Suppressor macrophage treated with lipopolysaccharide for 1 hour (primary cell): Measurements from ENCODE around the gene UPK1A.

Experiments used
- DNase-seq, 3 donors: peaks; one replicate each; pipeline ENCODE4 v3.0.0-alpha.2; 2020 to 2022

Gene UPK1A

GRCh38 chr19:35666251-35666913, at the start of gene UPK1A:
TSS of gene UPK1A (plus strand) at chr19:35666517. CDS start at chr19:35666813, 296 bp downstream.
- DNase-seq: no peak

GRCh38 chr19:35618857-35619256, 47.5 kb upstream of the UPK1A start:
- no peak for DNase-seq

GRCh38 chr19:35619290-35619923, 46.9 kb upstream of the UPK1A start:
- DNase-seq: no peak

GRCh38 chr19:35620001-35620400, 46.3 kb upstream of the UPK1A start:
- DNase-seq: no peak

- no peak for DNase-seq
Measured at GRCh38 chr19:35621708-35622107, 44.6 kb upstream of the UPK1A start.

- DNase-seq: no peak
Measured at GRCh38 chr19:35622750-35623149, 43.6 kb upstream of the UPK1A start.

GRCh38 chr19:35623327-35624010, 42.8 kb upstream of the UPK1A start:
- DNase-seq: no peak

- no peak for DNase-seq
Measured at GRCh38 chr19:35628264-35628564, 38.1 kb upstream of the UPK1A start.

GRCh38 chr19:35628565-35629331, 37.6 kb upstream of the UPK1A start, which contains the start of gene RBM42:
TSS of gene RBM42 (plus strand) at chr19:35629036. CDS start at chr19:35629154, 118 bp downstream.
- DNase-seq: peak; percentile 97 to 99 (median 98)

GRCh38 chr19:35629332-35629633, 37.0 kb upstream of the UPK1A start:
- DNase-seq: no peak

- no peak for DNase-seq
Measured at GRCh38 chr19:35633727-35634440, 32.4 kb upstream of the UPK1A start.

GRCh38 chr19:35636651-35637050, 29.7 kb upstream of the UPK1A start:
- DNase-seq: no peak

GRCh38 chr19:35637165-35637564, 29.2 kb upstream of the UPK1A start:
- DNase-seq: no peak

GRCh38 chr19:35639321-35639639, 27.0 kb upstream of the UPK1A start:
- DNase-seq: no peak

GRCh38 chr19:35639863-35640262, 26.5 kb upstream of the UPK1A start:
- DNase-seq: no peak

GRCh38 chr19:35641515-35642151, 24.7 kb upstream of the UPK1A start, which contains the start of gene ETV2:
TSS of gene ETV2 (plus strand) at chr19:35641745. CDS start at chr19:35642461, 716 bp downstream.
- peak; percentile 64 to 76 (median 68) for DNase-seq

GRCh38 chr19:35642312-35642711, 24.0 kb upstream of the UPK1A start:
- DNase-seq: no peak

GRCh38 chr19:35642798-35643254, 23.5 kb upstream of the UPK1A start:
- no peak for DNase-seq

- peak; percentile 69 to 87 (median 72) for DNase-seq
Measured at GRCh38 chr19:35643255-35644205, 22.8 kb upstream of the UPK1A start.

- DNase-seq: peak; percentile 91 to 96 (median 94)
Measured at GRCh38 chr19:35644206-35644986, 21.9 kb upstream of the UPK1A start.
